T-helper 17 cell (primary cell): ENCODE measurements around the gene HIVEP3. TPM values are rescaled to one million over a fixed set of nuclear protein-coding genes. Genes with fewer than 3 reads are reported as not detected.

Source experiments
- ATAC-seq: fragments of 150-1000 bp; cut with Tn5 transposase; 2 replicates; pipeline ENCODE4 v1.10.0; 2021; ENCODE audit warnings: mild to moderate bottlenecking, moderate library complexity
- DNase-seq, 3 donors: peaks; one replicate each; pipeline versions ENCODE4 v3.0.0 to v3.0.0-alpha.2; 2020 to 2021
- H3K9me3 ChIP-seq: one replicate; pipeline ENCODE4 v1.7.0; 2013; ENCODE audit warnings: low read length, mild to moderate bottlenecking; ENCODE audit not compliant: control insufficient read depth, poor library complexity, severe bottlenecking
- H3K27ac Mint-ChIP-seq: one replicate; pipeline ENCODE4 v1.8.0; 2022; ENCODE audit warnings: mild to moderate bottlenecking, moderate library complexity, mixed read lengths
- H3K27me3 Mint-ChIP-seq: one replicate; pipeline ENCODE4 v1.8.0; 2022; ENCODE audit warnings: mixed read lengths
- H3K36me3 Mint-ChIP-seq: one replicate; pipeline ENCODE4 v1.8.0; 2022; ENCODE audit warnings: low read depth, mixed read lengths
- H3K4me1 Mint-ChIP-seq: one replicate; pipeline ENCODE4 v1.8.0; 2022; ENCODE audit warnings: mild to moderate bottlenecking, mixed read lengths
- H3K4me3 Mint-ChIP-seq: one replicate; pipeline ENCODE4 v1.8.0; 2022; ENCODE audit warnings: mild to moderate bottlenecking, moderate library complexity, mixed read lengths
- total RNA-seq, 4 donors: library from RNA in 2 of 4; stranded (reverse) in 2 of 4; gene quantifications; one replicate each; pipeline ENCODE4 v1.2.3 and lab custom pipeline; 2022 to 2026

Gene HIVEP3
- total RNA-seq, 2 donors from 2014 or later, result 11.1 to 13.9 TPM

DNA sequence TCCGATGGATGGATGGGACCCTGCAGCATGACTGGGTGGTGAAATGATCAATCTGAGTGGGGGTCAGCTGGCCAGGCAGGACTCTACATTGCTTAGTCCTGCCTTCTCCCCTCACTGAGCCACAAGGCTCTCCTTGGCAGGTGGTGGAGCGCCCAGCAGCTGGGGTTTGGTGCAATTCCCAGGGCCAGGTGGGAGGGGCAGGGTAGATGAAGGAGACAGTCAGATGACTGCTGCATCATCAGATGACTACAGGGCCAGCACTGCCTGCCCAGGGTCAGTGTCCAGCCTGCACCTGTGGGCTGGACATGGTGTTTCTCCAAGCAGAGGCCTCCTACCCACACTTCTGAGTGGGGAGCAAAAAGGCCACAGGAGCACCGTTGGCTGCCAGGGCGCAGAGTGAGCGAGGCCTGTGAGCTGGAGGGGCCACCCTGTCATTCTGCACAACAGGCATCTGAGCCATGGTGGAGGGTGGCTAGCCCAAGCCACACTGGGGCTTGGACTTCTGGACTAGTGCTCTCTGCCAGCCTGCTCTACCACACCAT is 330.3 kb downstream of the HIVEP3 start:
- no peak overlapping the region for H3K4me3 Mint-ChIP-seq
- peaks cover 3% of the 10 kb centered on the region for H3K4me1 Mint-ChIP-seq
- no peaks in the 10 kb centered on the region for H3K9me3 ChIP-seq
- ATAC-seq (no peak), DNase-seq (no peak)
- H3K36me3 Mint-ChIP-seq, result no peaks in the 10 kb centered on the region
- no peaks in the 10 kb centered on the region for H3K27me3 Mint-ChIP-seq
- H3K27ac Mint-ChIP-seq, result no peak overlapping the region

DNA sequence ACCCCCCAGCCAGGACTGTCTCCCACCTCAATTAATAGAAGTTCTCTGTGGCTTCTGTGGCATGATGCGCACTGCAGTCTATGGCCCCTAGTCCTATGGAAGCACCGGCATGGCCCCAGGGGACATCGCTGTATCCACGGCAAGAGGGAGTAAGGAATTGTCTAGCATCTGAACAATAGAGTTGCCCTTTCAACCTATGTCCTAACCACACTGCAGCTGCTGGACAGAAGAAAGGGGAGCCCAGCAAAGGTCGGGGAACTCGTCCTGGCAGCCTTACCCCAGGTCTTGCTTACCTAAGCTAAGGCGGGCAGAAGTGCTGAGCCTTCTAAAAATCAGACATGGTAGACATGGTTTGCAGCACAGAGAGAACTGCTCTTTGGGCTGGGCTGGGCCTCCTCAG is 330.9 kb downstream of the HIVEP3 start:
- H3K9me3 ChIP-seq, result no peaks in the 10 kb centered on the region
- Mint-ChIP-seq H3K4me1 (peaks cover 3% of the 10 kb centered on the region), H3K36me3 (no peaks in the 10 kb centered on the region), H3K27me3 (no peaks in the 10 kb centered on the region), H3K4me3 (no peak overlapping the region), H3K27ac (no peak overlapping the region)
- ATAC-seq, result no peak
- no peak for DNase-seq

- DNase-seq (no peak), ATAC-seq (no peak)
- no peak overlapping the region for H3K27ac Mint-ChIP-seq
- no peak overlapping the region for H3K4me3 Mint-ChIP-seq
- no peaks in the 10 kb centered on the region for H3K27me3 Mint-ChIP-seq
- H3K36me3 Mint-ChIP-seq, result no peaks in the 10 kb centered on the region
- H3K4me1 Mint-ChIP-seq, result peaks cover 5% of the 10 kb centered on the region
- no peaks in the 10 kb centered on the region for H3K9me3 ChIP-seq
Measured at GRCh38 chr1:41586230-41586629, 332.5 kb downstream of the HIVEP3 start.

- Mint-ChIP-seq H3K4me1 (peaks cover 11% of the 10 kb centered on the region), H3K36me3 (no peaks in the 10 kb centered on the region), H3K27me3 (no peaks in the 10 kb centered on the region), H3K4me3 (peak overlapping the region; percentile 45), H3K27ac (no peak overlapping the region)
- no peak for ATAC-seq
- no peaks in the 10 kb centered on the region for H3K9me3 ChIP-seq
- DNase-seq, result no peak
Measured at GRCh38 chr1:41583658-41584547, 334.8 kb downstream of the HIVEP3 start.

GRCh38 chr1:41582851-41583657 is 335.7 kb downstream of the HIVEP3 start:
- no peak overlapping the region for H3K27ac Mint-ChIP-seq
- no peak overlapping the region for H3K4me3 Mint-ChIP-seq
- no peak for DNase-seq
- ATAC-seq, result no peak
- H3K4me1 Mint-ChIP-seq, result peaks cover 14% of the 10 kb centered on the region
- H3K27me3 Mint-ChIP-seq, result no peaks in the 10 kb centered on the region
- H3K9me3 ChIP-seq, result no peaks in the 10 kb centered on the region
- no peaks in the 10 kb centered on the region for H3K36me3 Mint-ChIP-seq

DNA sequence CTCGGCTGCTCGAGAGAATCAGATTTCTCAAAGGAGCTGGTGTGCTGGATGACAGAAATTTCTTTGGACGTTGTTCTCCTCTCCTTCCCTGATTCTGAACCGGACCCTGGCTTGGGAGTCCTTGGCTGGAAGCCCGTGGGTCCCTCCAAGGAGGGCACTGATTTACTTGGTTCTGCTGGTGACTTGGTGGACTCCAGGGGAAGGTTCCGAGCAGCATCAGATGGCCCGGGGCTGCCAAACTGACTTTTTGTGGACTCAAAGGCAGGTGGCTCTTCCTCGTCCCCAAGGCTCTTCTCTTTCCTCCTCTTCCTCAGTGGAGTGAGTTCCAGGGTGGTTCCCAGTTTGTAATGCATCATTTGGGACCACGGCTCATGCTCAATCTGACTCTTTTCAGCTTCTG is 336.4 kb downstream of the HIVEP3 start:
- no peaks in the 10 kb centered on the region for H3K36me3 Mint-ChIP-seq
- H3K27ac Mint-ChIP-seq, result no peak overlapping the region
- ATAC-seq (no peak), DNase-seq (no peak)
- no peaks in the 10 kb centered on the region for H3K27me3 Mint-ChIP-seq
- H3K9me3 ChIP-seq, result no peaks in the 10 kb centered on the region
- peaks cover 14% of the 10 kb centered on the region for H3K4me1 Mint-ChIP-seq
- no peak overlapping the region for H3K4me3 Mint-ChIP-seq

GRCh38 chr1:41582004-41582325 is 336.8 kb downstream of the HIVEP3 start:
- Mint-ChIP-seq H3K4me3 (no peak overlapping the region), H3K27me3 (no peaks in the 10 kb centered on the region), H3K27ac (no peak overlapping the region), H3K36me3 (no peaks in the 10 kb centered on the region), H3K4me1 (peaks cover 15% of the 10 kb centered on the region)
- DNase-seq (no peak), ATAC-seq (no peak)
- H3K9me3 ChIP-seq, result no peaks in the 10 kb centered on the region

GRCh38 chr1:41581216-41582003 is 337.3 kb downstream of the HIVEP3 start:
- DNase-seq, result no peak
- Mint-ChIP-seq H3K4me1 (peaks cover 15% of the 10 kb centered on the region), H3K4me3 (no peak overlapping the region), H3K27ac (no peak overlapping the region), H3K27me3 (no peaks in the 10 kb centered on the region), H3K36me3 (no peaks in the 10 kb centered on the region)
- H3K9me3 ChIP-seq, result no peaks in the 10 kb centered on the region
- no peak for ATAC-seq

DNA sequence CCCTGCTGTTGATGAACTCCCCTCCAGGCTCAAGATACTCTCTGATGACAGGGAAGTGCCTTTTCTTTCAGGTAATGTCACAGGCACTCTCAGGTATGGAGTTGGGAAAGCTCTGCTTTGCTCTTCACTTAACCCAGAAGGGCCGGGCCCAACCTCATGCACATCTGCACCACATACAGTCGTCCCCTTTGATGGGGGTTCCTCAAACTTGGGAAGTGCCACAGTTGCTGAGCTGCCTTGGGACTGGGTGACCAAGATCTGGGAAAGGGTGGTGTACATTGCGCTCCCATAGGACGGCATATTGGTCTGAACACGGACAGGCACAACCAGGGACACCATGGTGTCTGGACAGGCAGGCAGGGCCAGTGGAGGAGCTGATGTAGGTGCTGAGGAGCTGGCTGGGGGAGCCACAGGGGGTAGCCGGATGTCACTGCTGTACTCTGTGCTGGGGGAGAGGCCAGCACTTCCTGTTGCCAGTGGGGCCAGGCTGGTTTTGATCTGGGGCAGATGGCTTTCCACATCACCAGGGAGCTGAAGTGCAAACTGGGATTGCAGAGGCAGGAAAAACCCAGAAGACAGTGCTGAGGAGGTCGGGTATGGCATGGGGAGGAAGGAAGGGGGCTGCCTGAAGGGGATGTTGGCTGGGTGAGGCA is 338.1 kb downstream of the HIVEP3 start:
- Mint-ChIP-seq H3K27ac (no peak overlapping the region), H3K4me1 (peaks cover 15% of the 10 kb centered on the region), H3K36me3 (no peaks in the 10 kb centered on the region), H3K27me3 (no peaks in the 10 kb centered on the region), H3K4me3 (peak overlapping the region; percentile 25)
- no peaks in the 10 kb centered on the region for H3K9me3 ChIP-seq
- DNase-seq (no peak), ATAC-seq (no peak)

GRCh38 chr1:41580021-41580420 is 338.7 kb downstream of the HIVEP3 start:
- Mint-ChIP-seq H3K4me1 (peaks cover 15% of the 10 kb centered on the region), H3K4me3 (no peak overlapping the region), H3K36me3 (no peaks in the 10 kb centered on the region), H3K27ac (no peak overlapping the region), H3K27me3 (no peaks in the 10 kb centered on the region)
- no peak for DNase-seq
- no peaks in the 10 kb centered on the region for H3K9me3 ChIP-seq
- ATAC-seq, result no peak

DNA sequence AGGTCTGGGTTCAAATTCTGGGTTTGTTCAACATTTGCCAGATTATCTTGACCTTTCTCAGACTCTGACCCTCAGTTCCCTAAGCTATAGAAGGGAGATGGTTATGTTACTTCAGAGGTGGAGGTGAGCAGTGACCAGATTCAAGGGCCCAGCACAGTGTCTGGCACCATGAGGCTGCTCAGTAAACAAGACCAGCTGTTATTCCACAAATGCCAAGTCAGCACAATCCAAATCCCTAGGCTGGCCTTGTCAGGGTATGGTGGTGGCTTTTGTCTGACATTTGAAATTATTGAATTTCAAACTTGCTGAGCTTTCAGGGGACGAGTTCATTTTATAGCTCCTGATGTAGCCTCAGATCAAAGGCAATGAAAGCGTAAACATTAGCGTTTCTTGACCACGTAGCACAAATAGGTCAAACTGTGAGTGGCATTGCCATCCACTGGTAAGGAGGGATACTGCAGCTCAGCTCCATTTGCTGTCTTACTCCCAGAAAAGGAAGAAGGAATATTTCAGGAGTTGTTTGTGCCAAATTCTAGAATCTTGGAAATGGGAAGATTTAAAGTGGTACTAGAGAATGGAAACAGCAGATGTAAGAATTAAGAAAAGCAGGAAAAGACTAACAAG is 339.9 kb downstream of the HIVEP3 start:
- no peak overlapping the region for H3K4me3 Mint-ChIP-seq
- no peaks in the 10 kb centered on the region for H3K27me3 Mint-ChIP-seq
- H3K36me3 Mint-ChIP-seq, result no peaks in the 10 kb centered on the region

DNA sequence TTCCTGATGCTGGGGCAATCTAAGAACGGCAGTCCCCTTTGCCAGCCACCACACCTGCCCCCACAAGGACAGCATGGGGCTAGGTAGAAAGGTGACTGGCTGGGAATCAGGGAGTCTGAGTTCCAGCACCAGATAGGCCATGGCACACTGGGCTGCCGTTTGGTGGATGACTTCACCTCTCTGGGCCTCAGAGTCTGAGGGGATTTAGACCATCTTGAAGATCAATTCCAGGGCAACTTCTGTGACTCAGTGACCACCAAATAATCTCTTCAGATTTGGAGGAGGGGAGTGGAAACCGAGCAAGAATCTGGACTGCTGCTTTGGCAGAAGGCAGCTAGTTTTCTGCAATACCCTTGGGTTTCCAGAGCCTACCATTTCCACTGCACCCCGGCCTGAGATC is 342.1 kb downstream of the HIVEP3 start:
- Mint-ChIP-seq H3K27ac (peak overlapping the region; percentile 49), H3K4me3 (no peak overlapping the region), H3K4me1 (peaks cover 18% of the 10 kb centered on the region), H3K27me3 (no peaks in the 10 kb centered on the region), H3K36me3 (peaks cover 2% of the 10 kb centered on the region)
- ATAC-seq (no peak), DNase-seq (no peak)
- H3K9me3 ChIP-seq, result no peaks in the 10 kb centered on the region

More for the DNA sequence above, 339.9 kb downstream of the HIVEP3 start:
- DNase-seq (no peak), ATAC-seq (no peak)
- no peak overlapping the region for H3K27ac Mint-ChIP-seq
- no peaks in the 10 kb centered on the region for H3K9me3 ChIP-seq
- H3K4me1 Mint-ChIP-seq, result peaks cover 18% of the 10 kb centered on the region
